HepG2 (cell line): ENCODE data around the gene DOCK4. TPM values are rescaled to one million over a fixed set of nuclear protein-coding genes. Genes with fewer than 3 reads are reported as not detected.

Source experiments
- CEBPB ChIP-seq: IDR thresholded peaks from 2 replicates; pipeline ENCODE4 v1.6.1; 2011; ENCODE audit warnings: low read depth, low read length, improper control_type of control experiment, borderline replicate concordance
- FOXA3 ChIP-seq: IDR thresholded peaks from 2 replicates; pipeline ENCODE4 v1.6.1; 2016; ENCODE audit warnings: missing genetic modification reagents, missing compliant biosample characterization
- MBD4 ChIP-seq: IDR thresholded peaks from 2 replicates; pipeline ENCODE4 v1.6.1; 2012; ENCODE audit warnings: low read length, inconsistent platforms, borderline replicate concordance
- NKX3-1 ChIP-seq: sonication (generic); formaldehyde crosslinking; IDR thresholded peaks from 2 replicates; pipeline ENCODE4 v1.5.0; 2020; ENCODE audit warnings: missing genetic modification reagents
- RBAK ChIP-seq: sonication (generic); formaldehyde crosslinking; IDR thresholded peaks from 2 replicates; pipeline ENCODE4 v1.5.1; 2020; ENCODE audit warnings: mild to moderate bottlenecking, missing genetic modification reagents
- SIX4 ChIP-seq: sonication (generic); formaldehyde crosslinking; IDR thresholded peaks from 2 replicates; pipeline ENCODE4 v1.4.0; 2020; ENCODE audit warnings: missing genetic modification reagents
- SNAI1 ChIP-seq: sonication (generic); formaldehyde crosslinking; IDR thresholded peaks from 2 replicates; pipeline ENCODE4 v1.5.0; 2020; ENCODE audit warnings: mild to moderate bottlenecking, missing genetic modification reagents, borderline replicate concordance
- ZFX ChIP-seq: sonication (generic); formaldehyde crosslinking; IDR thresholded peaks from 2 replicates; pipeline ENCODE4 v1.4.0; 2020; ENCODE audit warnings: mild to moderate bottlenecking, low read depth, missing genetic modification reagents, moderate library complexity
- ZNF282 ChIP-seq: fragments of 450-650 bp; IDR thresholded peaks from 2 replicates; pipeline ENCODE4 v1.6.1; 2018; ENCODE audit not compliant: partially characterized antibody
- ZNF550 ChIP-seq: sonication (generic); formaldehyde crosslinking; IDR thresholded peaks from 2 replicates; pipeline ENCODE4 v1.4.0; 2020; ENCODE audit warnings: mild to moderate bottlenecking, missing genetic modification reagents, borderline replicate concordance
- ZNF605 ChIP-seq: sonication (generic); formaldehyde crosslinking; IDR thresholded peaks from 2 replicates; pipeline ENCODE4 v1.8.0; 2022; ENCODE audit warnings: mild to moderate bottlenecking, missing genetic modification reagents
- ZSCAN31 ChIP-seq: sonication (generic); formaldehyde crosslinking; IDR thresholded peaks from 2 replicates; pipeline ENCODE4 v1.5.0; 2020; ENCODE audit warnings: low read depth, mild to moderate bottlenecking, missing genetic modification reagents
- ZSCAN9 ChIP-seq: IDR thresholded peaks from 2 replicates; pipeline ENCODE4 v1.6.1; 2016; ENCODE audit warnings: borderline replicate concordance
- polyA plus RNA-seq, 8 experiments: library from polyadenylated mRNA; depleted of rRNA in 3 of 8; stranded (reverse) in 7 of 8; unstranded in 1 of 8; fragments of >200 nt; fragmentation: Illumina TruSeq in 4 of 8; extraction: Trizol in 4 of 8; gene quantifications; 2 replicates each; pipeline versions ENCODE4 v1.2.1 to v1.2.3, GENCODE V29; 2011 to 2016; ENCODE audit warnings: low read depth in 4 of 8, missing spikeins in 1 of 8, mixed read lengths in 1 of 8; ENCODE audit not compliant: insufficient read depth in 1 of 8
- total RNA-seq, 5 experiments: library from RNA; depleted of rRNA; stranded (reverse); fragments of >200 nt; fragmentation: Illumina TruSeq; extraction: Trizol; gene quantifications; 2 replicates each; pipeline ENCODE4 v1.2.3, GENCODE V29; 2016; ENCODE audit warnings: low read depth in 1 of 5
- TF ChIP-seq, protein P1 (sequence below): sonication (generic); formaldehyde crosslinking; IDR thresholded peaks from 2 replicates; pipeline ENCODE4 v1.9.0; 2021; ENCODE audit warnings: missing genetic modification reagents, borderline replicate concordance
- TF ChIP-seq, protein P2 (sequence below): sonication (generic); formaldehyde crosslinking; IDR thresholded peaks from 2 replicates; pipeline ENCODE4 v1.4.0; 2020; ENCODE audit warnings: mild to moderate bottlenecking, missing genetic modification reagents
- TF ChIP-seq, protein P3 (sequence below): IDR thresholded peaks from 2 replicates; pipeline ENCODE4 v1.6.1; 2018; ENCODE audit warnings: missing genetic modification reagents
- TF ChIP-seq, protein P4 (sequence below): sonication (generic); formaldehyde crosslinking; IDR thresholded peaks from 2 replicates; pipeline ENCODE4 v1.4.0; 2020; ENCODE audit warnings: missing genetic modification reagents, borderline replicate concordance
- TF ChIP-seq, protein P5 (sequence below): IDR thresholded peaks from 2 replicates; pipeline ENCODE4 v1.6.1; 2016; ENCODE audit warnings: control low read depth

Gene DOCK4
- total and polyA plus RNA-seq, 2 of the 13 experiments (the other 11 are each of a cell fraction or from before 2014, with no cell fraction given) = 13.5 to 17.4 TPM

DNA sequence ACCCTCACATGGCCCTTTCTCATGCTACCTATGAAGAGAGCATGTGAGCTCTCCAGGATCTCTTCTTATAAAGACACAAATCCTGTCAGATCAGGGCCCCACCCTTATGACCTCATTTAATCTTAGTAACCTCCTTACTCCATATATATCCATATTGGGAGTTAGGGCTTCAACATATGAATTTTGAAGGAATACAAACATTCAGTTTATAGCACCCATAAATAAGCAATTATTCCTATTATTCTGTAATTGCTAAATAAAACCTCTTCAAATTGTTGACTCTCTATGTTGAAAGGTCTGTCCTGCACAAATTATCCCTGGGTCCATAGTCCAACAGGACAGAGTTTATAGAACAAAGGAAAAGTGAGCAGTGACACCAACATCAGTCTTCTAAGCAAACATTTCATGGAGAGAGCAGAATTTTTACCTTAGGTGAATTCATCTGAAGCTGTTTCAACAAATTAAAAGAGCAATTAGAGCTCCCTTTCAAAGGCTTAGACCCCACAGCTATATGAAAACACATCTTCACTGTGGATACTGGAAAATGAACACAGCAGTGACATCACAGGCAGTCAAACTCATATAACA, 12.2 kb downstream of the DOCK4 start (continued):
- peak; percentile 32; the same call in 1 of the 2 replicates for TF ChIP-seq ZSCAN31 (CRISPR knock-in tag)
- TF ChIP-seq, protein P1, sequence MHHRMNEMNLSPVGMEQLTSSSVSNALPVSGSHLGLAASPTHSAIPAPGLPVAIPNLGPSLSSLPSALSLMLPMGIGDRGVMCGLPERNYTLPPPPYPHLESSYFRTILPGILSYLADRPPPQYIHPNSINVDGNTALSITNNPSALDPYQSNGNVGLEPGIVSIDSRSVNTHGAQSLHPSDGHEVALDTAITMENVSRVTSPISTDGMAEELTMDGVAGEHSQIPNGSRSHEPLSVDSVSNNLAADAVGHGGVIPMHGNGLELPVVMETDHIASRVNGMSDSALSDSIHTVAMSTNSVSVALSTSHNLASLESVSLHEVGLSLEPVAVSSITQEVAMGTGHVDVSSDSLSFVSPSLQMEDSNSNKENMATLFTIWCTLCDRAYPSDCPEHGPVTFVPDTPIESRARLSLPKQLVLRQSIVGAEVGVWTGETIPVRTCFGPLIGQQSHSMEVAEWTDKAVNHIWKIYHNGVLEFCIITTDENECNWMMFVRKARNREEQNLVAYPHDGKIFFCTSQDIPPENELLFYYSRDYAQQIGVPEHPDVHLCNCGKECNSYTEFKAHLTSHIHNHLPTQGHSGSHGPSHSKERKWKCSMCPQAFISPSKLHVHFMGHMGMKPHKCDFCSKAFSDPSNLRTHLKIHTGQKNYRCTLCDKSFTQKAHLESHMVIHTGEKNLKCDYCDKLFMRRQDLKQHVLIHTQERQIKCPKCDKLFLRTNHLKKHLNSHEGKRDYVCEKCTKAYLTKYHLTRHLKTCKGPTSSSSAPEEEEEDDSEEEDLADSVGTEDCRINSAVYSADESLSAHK = no peak
- TF ChIP-seq ZNF550 (CRISPR knock-in tag) = no peak
- no peak for TF ChIP-seq ZNF282
- TF ChIP-seq FOXA3 (CRISPR knock-in tag) = peak; percentile 83
- TF ChIP-seq SIX4 (CRISPR knock-in tag) = no peak
- no peak for TF ChIP-seq NKX3-1 (CRISPR knock-in tag)
- TF ChIP-seq ZFX (CRISPR knock-in tag) = no peak
- TF ChIP-seq RBAK = no peak
- no peak for TF ChIP-seq MBD4
- TF ChIP-seq, protein P2, sequence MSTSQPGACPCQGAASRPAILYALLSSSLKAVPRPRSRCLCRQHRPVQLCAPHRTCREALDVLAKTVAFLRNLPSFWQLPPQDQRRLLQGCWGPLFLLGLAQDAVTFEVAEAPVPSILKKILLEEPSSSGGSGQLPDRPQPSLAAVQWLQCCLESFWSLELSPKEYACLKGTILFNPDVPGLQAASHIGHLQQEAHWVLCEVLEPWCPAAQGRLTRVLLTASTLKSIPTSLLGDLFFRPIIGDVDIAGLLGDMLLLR (CRISPR knock-in tag) = no peak
- TF ChIP-seq ZNF605 (CRISPR knock-in tag) = no peak
- TF ChIP-seq, protein P3, sequence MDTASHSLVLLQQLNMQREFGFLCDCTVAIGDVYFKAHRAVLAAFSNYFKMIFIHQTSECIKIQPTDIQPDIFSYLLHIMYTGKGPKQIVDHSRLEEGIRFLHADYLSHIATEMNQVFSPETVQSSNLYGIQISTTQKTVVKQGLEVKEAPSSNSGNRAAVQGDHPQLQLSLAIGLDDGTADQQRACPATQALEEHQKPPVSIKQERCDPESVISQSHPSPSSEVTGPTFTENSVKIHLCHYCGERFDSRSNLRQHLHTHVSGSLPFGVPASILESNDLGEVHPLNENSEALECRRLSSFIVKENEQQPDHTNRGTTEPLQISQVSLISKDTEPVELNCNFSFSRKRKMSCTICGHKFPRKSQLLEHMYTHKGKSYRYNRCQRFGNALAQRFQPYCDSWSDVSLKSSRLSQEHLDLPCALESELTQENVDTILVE (CRISPR knock-in tag) = no peak
- TF ChIP-seq CEBPB = no peak
- TF ChIP-seq, protein P4, sequence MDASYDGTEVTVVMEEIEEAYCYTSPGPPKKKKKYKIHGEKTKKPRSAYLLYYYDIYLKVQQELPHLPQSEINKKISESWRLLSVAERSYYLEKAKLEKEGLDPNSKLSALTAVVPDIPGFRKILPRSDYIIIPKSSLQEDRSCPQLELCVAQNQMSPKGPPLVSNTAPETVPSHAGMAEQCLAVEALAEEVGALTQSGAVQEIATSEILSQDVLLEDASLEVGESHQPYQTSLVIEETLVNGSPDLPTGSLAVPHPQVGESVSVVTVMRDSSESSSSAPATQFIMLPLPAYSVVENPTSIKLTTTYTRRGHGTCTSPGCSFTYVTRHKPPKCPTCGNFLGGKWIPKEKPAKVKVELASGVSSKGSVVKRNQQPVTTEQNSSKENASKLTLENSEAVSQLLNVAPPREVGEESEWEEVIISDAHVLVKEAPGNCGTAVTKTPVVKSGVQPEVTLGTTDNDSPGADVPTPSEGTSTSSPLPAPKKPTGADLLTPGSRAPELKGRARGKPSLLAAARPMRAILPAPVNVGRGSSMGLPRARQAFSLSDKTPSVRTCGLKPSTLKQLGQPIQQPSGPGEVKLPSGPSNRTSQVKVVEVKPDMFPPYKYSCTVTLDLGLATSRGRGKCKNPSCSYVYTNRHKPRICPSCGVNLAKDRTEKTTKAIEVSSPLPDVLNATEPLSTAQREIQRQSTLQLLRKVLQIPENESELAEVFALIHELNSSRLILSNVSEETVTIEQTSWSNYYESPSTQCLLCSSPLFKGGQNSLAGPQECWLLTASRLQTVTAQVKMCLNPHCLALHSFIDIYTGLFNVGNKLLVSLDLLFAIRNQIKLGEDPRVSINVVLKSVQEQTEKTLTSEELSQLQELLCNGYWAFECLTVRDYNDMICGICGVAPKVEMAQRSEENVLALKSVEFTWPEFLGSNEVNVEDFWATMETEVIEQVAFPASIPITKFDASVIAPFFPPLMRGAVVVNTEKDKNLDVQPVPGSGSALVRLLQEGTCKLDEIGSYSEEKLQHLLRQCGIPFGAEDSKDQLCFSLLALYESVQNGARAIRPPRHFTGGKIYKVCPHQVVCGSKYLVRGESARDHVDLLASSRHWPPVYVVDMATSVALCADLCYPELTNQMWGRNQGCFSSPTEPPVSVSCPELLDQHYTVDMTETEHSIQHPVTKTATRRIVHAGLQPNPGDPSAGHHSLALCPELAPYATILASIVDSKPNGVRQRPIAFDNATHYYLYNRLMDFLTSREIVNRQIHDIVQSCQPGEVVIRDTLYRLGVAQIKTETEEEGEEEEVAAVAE (CRISPR knock-in tag) = no peak
- TF ChIP-seq, protein P5, sequence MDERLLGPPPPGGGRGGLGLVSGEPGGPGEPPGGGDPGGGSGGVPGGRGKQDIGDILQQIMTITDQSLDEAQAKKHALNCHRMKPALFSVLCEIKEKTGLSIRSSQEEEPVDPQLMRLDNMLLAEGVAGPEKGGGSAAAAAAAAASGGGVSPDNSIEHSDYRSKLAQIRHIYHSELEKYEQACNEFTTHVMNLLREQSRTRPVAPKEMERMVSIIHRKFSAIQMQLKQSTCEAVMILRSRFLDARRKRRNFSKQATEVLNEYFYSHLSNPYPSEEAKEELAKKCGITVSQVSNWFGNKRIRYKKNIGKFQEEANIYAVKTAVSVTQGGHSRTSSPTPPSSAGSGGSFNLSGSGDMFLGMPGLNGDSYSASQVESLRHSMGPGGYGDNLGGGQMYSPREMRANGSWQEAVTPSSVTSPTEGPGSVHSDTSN (CRISPR knock-in tag) = no peak
- TF ChIP-seq SNAI1 = no peak
- 0 out of 2 replicates have a peak, but pooled peaks have one; percentile 26 for TF ChIP-seq ZSCAN9 (CRISPR knock-in tag)
